A673 (cell line): Measurements from ENCODE around the gene PXT1.

Experiments
- EZH2 ChIP-seq: fragments of 200-600 bp; sonication (generic); IDR thresholded peaks from 2 replicates; pipeline ENCODE4 v1.6.1; 2017; ENCODE audit warnings: borderline replicate concordance, low read depth, mild to moderate bottlenecking, mixed read lengths, antibody characterized with exemption, low read length; ENCODE audit not compliant: poor library complexity, severe bottlenecking
- TF ChIP-seq, protein P1 (sequence below): fragments of 300-800, 200-600 bp; sonication (generic); conservative IDR thresholded peaks from 2 replicates; pipeline ENCODE4 v1.5.1; 2017; ENCODE audit warnings: low read depth, mild to moderate bottlenecking, antibody characterized with exemption, low read length, moderate library complexity, mixed read lengths

GRCh38 chr6:36487698-36488097 is 45.0 kb upstream of the PXT1 start:
- TF ChIP-seq, protein P1, sequence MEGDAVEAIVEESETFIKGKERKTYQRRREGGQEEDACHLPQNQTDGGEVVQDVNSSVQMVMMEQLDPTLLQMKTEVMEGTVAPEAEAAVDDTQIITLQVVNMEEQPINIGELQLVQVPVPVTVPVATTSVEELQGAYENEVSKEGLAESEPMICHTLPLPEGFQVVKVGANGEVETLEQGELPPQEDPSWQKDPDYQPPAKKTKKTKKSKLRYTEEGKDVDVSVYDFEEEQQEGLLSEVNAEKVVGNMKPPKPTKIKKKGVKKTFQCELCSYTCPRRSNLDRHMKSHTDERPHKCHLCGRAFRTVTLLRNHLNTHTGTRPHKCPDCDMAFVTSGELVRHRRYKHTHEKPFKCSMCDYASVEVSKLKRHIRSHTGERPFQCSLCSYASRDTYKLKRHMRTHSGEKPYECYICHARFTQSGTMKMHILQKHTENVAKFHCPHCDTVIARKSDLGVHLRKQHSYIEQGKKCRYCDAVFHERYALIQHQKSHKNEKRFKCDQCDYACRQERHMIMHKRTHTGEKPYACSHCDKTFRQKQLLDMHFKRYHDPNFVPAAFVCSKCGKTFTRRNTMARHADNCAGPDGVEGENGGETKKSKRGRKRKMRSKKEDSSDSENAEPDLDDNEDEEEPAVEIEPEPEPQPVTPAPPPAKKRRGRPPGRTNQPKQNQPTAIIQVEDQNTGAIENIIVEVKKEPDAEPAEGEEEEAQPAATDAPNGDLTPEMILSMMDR = no peak
- TF ChIP-seq EZH2 = no peak
